Measurements from ENCODE around the gene SLC6A18.

- no peak for TF ChIP-seq CTCF (IDR thresholded peaks at IDR 0.05; ENCODE audit: low read length)
- no peak for TF ChIP-seq EZH2phosphoT487 (IDR thresholded peaks at IDR 0.05; ENCODE audit: low read length)
Measured at GRCh38 chr5:1209489-1209852, 15.7 kb upstream of the SLC6A18 start.
